SK-N-SH treated with all-trans-retinoic acid at 6 μM for 48 hours (cell line): ENCODE data around the gene RNF43.

Experiments
- CSDC2 ChIP-seq: fragments of 250-450 bp; sonication (Bioruptor Pico); IDR thresholded peaks from 2 replicates; pipeline ENCODE4 v1.5.0; 2020; ENCODE audit warnings: mild to moderate bottlenecking, moderate library complexity
- GLIS3 ChIP-seq: fragments of 250-450 bp; sonication (Bioruptor Pico); IDR thresholded peaks from 2 replicates; pipeline ENCODE4 v1.5.0; 2020; ENCODE audit warnings: mild to moderate bottlenecking, moderate library complexity
- RARB ChIP-seq: fragments of 250-450 bp; sonication (Bioruptor Pico); IDR thresholded peaks from 2 replicates; pipeline ENCODE4 v1.8.0; 2021; ENCODE audit warnings: mild to moderate bottlenecking, moderate library complexity
- TCF4 ChIP-seq: fragments of 250-450 bp; sonication (Bioruptor Pico); IDR thresholded peaks from 2 replicates; pipeline ENCODE4 v1.8.0; 2021; ENCODE audit warnings: mild to moderate bottlenecking, moderate library complexity, borderline replicate concordance
- TOX ChIP-seq: fragments of 250-450 bp; sonication (Bioruptor Pico); IDR thresholded peaks from 2 replicates; pipeline ENCODE4 v1.8.0; 2021; ENCODE audit warnings: mild to moderate bottlenecking, moderate library complexity, borderline replicate concordance
- ZNF70 ChIP-seq: fragments of 450-650 bp; formaldehyde crosslinking; IDR thresholded peaks from 2 replicates; pipeline ENCODE4 v1.5.0; 2020; ENCODE audit warnings: mild to moderate bottlenecking, moderate library complexity
- ZNF8 ChIP-seq: fragments of 450-650 bp; formaldehyde crosslinking; IDR thresholded peaks from 2 replicates; pipeline ENCODE4 v1.5.0; 2020; ENCODE audit warnings: mild to moderate bottlenecking, moderate library complexity
- TF ChIP-seq, protein P1 (sequence below): fragments of 250-450 bp; sonication (Bioruptor Pico); IDR thresholded peaks from 2 replicates; pipeline ENCODE4 v1.8.0; 2020; ENCODE audit warnings: mild to moderate bottlenecking, moderate library complexity, borderline replicate concordance
- TF ChIP-seq, protein P2 (sequence below): fragments of 250-450 bp; sonication (Bioruptor Pico); IDR thresholded peaks from 2 replicates; pipeline ENCODE4 v1.5.1; 2021; ENCODE audit warnings: mild to moderate bottlenecking, moderate library complexity
- TF ChIP-seq, protein P3 (sequence below): fragments of 250-450 bp; sonication (Bioruptor Pico); IDR thresholded peaks from 2 replicates; pipeline ENCODE4 v1.5.0; 2020; ENCODE audit warnings: mild to moderate bottlenecking, moderate library complexity

GRCh38 chr17:58388302-58389190, 28.8 kb downstream of the RNF43 start:
- TF ChIP-seq, protein P1, sequence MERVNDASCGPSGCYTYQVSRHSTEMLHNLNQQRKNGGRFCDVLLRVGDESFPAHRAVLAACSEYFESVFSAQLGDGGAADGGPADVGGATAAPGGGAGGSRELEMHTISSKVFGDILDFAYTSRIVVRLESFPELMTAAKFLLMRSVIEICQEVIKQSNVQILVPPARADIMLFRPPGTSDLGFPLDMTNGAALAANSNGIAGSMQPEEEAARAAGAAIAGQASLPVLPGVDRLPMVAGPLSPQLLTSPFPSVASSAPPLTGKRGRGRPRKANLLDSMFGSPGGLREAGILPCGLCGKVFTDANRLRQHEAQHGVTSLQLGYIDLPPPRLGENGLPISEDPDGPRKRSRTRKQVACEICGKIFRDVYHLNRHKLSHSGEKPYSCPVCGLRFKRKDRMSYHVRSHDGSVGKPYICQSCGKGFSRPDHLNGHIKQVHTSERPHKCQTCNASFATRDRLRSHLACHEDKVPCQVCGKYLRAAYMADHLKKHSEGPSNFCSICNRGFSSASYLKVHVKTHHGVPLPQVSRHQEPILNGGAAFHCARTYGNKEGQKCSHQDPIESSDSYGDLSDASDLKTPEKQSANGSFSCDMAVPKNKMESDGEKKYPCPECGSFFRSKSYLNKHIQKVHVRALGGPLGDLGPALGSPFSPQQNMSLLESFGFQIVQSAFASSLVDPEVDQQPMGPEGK, result no peak
- TF ChIP-seq ZNF70 (no peak), TOX (no peak), RARB (CRISPR knock-in tag) (no peak), GLIS3 (CRISPR knock-in tag) (no peak), ZNF8 (no peak), TCF4 (CRISPR knock-in tag) (no peak), CSDC2 (CRISPR knock-in tag) (no peak)
- TF ChIP-seq, protein P2, sequence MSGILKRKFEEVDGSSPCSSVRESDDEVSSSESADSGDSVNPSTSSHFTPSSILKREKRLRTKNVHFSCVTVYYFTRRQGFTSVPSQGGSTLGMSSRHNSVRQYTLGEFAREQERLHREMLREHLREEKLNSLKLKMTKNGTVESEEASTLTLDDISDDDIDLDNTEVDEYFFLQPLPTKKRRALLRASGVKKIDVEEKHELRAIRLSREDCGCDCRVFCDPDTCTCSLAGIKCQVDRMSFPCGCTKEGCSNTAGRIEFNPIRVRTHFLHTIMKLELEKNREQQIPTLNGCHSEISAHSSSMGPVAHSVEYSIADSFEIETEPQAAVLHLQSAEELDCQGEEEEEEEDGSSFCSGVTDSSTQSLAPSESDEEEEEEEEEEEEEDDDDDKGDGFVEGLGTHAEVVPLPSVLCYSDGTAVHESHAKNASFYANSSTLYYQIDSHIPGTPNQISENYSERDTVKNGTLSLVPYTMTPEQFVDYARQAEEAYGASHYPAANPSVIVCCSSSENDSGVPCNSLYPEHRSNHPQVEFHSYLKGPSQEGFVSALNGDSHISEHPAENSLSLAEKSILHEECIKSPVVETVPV, result no peak
- TF ChIP-seq, protein P3, sequence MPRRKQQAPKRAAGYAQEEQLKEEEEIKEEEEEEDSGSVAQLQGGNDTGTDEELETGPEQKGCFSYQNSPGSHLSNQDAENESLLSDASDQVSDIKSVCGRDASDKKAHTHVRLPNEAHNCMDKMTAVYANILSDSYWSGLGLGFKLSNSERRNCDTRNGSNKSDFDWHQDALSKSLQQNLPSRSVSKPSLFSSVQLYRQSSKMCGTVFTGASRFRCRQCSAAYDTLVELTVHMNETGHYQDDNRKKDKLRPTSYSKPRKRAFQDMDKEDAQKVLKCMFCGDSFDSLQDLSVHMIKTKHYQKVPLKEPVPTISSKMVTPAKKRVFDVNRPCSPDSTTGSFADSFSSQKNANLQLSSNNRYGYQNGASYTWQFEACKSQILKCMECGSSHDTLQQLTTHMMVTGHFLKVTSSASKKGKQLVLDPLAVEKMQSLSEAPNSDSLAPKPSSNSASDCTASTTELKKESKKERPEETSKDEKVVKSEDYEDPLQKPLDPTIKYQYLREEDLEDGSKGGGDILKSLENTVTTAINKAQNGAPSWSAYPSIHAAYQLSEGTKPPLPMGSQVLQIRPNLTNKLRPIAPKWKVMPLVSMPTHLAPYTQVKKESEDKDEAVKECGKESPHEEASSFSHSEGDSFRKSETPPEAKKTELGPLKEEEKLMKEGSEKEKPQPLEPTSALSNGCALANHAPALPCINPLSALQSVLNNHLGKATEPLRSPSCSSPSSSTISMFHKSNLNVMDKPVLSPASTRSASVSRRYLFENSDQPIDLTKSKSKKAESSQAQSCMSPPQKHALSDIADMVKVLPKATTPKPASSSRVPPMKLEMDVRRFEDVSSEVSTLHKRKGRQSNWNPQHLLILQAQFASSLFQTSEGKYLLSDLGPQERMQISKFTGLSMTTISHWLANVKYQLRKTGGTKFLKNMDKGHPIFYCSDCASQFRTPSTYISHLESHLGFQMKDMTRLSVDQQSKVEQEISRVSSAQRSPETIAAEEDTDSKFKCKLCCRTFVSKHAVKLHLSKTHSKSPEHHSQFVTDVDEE (CRISPR knock-in tag), result no peak
